ENCODE measurements around the gene ARID3C.
"Not testable (repeated sequence)": the region's sequence is repeated elsewhere in the genome, so short reads cannot be mapped to it uniquely, and the experiment has no call there.

The ARID3C gene

GRCh38 chr9:34652602-34653000 is 23.7 kb upstream of the ARID3C start:
- DNase-seq (ENCODE audit: low read depth in 3 of 3, low spot score in 1 of 3), result no peak

GRCh38 chr9:34651876-34652601 is 23.2 kb upstream of the ARID3C start, which contains the start of gene IL11RA:
IL11RA (plus strand) TSS chr9:34652185; CDS start chr9:34655218, 3,033 bp downstream.
- DNase-seq (ENCODE audit: low read depth in 3 of 3, low spot score in 1 of 3), result peak in 1 of 3 donors; percentile 29

DNA sequence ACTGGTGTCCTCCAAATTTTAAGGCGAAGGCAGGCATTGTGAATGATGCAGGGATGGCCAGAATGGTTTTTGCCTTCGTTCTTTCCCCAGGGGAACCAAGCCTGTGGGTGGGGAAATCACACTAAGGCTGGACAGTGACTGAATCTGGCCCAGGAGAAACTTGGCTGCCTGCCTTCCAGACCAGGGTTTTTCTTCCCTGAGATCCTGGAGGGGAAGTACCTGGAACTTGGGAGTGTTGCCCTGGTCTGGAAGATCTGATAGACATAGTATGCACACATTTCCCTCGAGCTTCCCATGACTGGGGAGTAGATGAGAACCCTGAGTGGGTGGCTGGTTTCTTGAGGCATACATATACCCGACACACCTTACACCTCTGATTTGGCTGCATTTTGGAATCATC is 22.5 kb upstream of the ARID3C start:
- no peak for DNase-seq (ENCODE audit: low read depth in 3 of 3, low spot score in 1 of 3)

GRCh38 chr9:34650816-34651215 is 21.9 kb upstream of the ARID3C start:
- no peak for DNase-seq (ENCODE audit: low read depth in 3 of 3, low spot score in 1 of 3)

DNA sequence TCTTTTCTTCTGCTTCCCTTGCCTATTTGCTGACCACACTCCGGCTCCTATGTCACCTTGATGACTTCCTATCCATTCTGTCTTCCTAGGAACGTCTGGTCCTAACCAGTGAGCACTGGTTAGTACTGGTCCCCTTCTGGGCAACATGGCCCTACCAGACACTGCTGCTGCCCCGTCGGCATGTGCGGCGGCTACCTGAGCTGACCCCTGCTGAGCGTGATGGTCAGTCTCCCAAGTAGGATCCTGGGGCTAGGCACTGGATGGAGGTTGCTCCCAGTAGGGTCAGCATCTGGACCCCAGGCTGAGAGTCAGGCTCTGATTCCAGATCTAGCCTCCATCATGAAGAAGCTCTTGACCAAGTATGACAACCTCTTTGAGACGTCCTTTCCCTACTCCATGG is 19.8 kb upstream of the ARID3C start:
- DNase-seq (ENCODE audit: low read depth in 3 of 3, low spot score in 1 of 3), result no peak

- DNase-seq (ENCODE audit: low read depth in 3 of 3, low spot score in 1 of 3), result no peak
These were observed 18.8 kb upstream of the ARID3C start for GRCh38 chr9:34647651-34648050.

GRCh38 chr9:34647084-34647403 is 18.2 kb upstream of the ARID3C start:
- DNase-seq (ENCODE audit: low read depth in 3 of 3, low spot score in 1 of 3), result no peak

- DNase-seq (ENCODE audit: low read depth in 3 of 3, low spot score in 1 of 3), result peak; percentile 92 to 98 (median 94)
These were observed 17.6 kb upstream of the ARID3C start, which contains the start of gene GALT for GRCh38 chr9:34646211-34647083. GALT (plus strand) TSS chr9:34646675; CDS start chr9:34646705, 30 bp downstream.

DNA sequence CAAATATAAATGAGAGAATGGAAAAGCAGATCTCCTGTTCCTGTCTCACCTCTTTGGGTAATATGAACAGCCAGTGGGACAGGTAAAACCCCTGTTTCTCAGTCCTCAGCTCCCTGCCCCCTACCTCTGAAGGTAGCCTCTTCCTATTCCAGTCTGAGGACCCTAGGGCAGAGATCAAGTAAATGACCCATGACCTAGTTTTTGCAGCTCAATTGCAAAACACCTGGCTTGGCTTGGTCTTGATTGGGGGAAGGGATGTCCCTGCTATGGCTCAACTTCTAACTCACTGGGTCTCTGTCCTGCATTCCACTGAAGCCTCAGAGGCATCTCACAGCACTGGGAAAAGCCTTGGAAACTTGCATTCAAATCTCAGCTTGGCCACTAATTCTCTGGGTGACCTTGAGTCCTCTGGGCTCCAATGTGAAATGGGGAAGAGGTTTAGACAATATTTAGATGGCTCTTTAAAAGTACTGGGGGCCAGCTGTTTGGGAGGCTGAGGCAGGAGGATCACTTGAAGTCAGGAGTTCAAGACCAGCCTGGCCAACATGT is 16.0 kb upstream of the ARID3C start:
- DNase-seq (ENCODE audit: low read depth in 3 of 3, low spot score in 1 of 3), result no peak

GRCh38 chr9:34642679-34643078 is 13.8 kb upstream of the ARID3C start:
- no peak for DNase-seq (ENCODE audit: low read depth in 3 of 3, low spot score in 1 of 3)

- not testable (repeated sequence) for DNase-seq (ENCODE audit: low read depth in 3 of 3, low spot score in 1 of 3)
These were observed 10.5 kb upstream of the ARID3C start for GRCh38 chr9:34639322-34639721.

DNA sequence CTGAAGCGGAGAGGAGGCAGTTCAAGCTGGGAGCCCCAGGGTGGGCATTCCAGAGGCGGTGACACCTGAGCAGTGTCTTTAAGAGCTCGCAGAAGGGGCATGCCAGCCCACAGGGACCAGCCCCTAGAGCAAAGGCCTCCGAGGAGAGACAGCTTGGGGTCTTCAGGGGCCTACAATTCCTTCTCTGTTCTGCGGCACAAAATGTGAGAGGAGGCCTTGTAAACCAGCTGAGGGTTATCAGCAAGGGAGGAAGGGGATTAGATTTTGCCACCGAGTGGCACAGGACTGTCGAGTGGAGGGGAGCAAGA is 9.2 kb upstream of the ARID3C start:
- no peak for DNase-seq (ENCODE audit: low read depth in 3 of 3, low spot score in 1 of 3)

DNA sequence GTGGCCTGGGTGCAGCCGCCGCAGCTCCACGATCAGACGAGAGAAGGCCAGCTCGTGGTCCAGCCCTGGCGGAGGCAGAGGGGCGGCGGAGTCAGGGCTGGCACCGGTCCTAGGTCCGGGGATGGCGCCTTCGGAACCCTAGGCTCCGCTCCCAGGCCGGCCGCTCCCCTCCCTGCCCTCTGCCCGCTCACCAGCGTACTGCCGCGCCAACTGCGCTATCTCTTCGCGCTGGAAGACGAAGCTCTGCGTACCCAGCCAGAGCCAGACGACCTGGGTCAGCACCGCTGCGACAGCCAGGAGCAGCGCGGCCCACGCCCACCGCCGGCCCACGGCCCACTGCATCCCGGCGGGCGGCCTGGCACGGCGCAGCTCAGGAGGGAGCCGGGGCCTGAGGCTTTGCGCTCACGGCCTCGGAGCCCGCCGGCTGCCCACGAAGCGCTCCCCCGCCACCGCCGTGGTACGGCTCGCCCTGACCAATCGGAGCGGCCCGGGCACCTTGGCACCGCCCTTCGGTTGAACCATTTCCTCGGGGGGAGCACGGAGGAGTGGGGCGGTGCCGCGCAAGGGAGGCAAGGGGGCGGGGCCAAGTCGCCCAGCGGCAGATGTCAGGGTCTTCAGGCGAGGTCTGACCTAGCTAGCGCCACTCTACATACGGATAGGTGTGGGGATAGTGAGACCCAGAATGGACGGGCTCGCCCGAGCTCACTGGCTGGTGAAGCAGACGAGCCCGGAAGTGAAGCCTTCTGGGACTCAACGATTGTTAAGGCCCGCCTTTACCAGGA is 8.7 kb upstream of the ARID3C start, which contains the start of gene SIGMAR1:
SIGMAR1 (minus strand) TSS at position 432 of the 782 bp plus-strand sequence; CDS start at position 342, 90 bp downstream.
- DNase-seq (ENCODE audit: low read depth in 3 of 3, low spot score in 1 of 3), result peak; percentile 80 to 92 (median 86)

DNA sequence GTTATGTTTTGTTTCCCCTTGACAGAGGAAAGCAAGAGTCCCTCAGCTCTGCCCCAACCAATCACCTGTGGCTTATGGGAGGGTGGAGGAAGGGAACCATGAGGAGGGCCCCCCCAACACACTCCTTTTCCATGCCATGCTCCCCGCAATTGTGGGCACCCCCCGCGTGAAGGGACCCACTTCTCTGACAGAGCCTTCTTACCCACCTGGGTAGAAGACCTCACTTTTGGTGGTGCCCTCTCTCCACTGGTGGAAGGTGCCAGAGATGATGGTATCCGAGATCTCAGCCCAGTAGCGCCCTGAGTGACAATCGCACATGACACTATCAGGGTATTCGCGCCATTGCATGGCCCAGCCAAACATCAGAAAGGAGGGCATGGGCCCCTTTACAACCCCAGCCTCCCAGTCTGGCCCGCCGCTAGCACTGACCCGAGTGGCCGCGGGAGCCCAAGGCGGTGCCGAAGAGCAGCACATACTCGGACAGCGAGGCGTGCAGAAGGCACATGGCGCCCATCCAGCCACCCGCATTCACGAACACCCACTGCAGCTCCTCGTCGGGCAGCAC is 8.0 kb upstream of the ARID3C start:
- no peak for DNase-seq (ENCODE audit: low read depth in 3 of 3, low spot score in 1 of 3)

- no peak for DNase-seq (ENCODE audit: low read depth in 3 of 3, low spot score in 1 of 3)
These were observed 6.7 kb upstream of the ARID3C start for GRCh38 chr9:34635556-34635955.

GRCh38 chr9:34634551-34635248 is 5.8 kb upstream of the ARID3C start:
- no peak for DNase-seq (ENCODE audit: low read depth in 3 of 3, low spot score in 1 of 3)

DNA sequence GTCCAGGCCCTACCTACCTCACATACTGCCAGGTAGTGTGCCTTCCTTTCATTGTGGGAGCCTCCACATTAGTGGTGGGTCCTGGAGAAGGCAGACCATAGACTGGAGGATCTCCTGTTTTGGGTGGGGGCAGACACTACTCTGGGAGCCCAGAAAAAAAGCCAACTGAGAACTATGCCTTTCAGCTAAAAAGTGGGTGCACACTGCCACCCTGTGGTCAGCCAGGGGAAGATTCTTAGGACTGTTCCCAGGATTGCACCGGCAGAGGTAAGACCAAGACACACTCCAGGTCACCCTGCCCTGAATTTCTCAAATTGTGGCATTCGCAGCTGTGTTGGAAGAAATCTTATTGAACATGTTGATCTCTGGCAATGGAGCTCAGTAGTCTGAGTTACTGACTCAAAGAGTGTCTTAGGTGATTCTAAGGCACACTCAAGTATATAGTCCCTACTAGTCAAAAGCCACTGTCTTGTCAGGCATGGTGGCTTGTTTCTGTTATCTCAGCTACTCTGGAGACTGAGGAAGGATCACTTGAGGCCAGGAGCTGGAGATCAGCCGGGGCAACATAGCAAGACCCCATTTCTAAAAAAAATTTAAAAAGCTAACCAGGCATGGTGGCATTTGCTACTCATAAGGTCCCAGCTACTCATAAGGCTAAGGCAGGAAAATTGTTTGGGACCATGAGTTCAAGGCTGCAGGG is 5.1 kb upstream of the ARID3C start:
- peak; percentile 43 to 62 (median 52) for DNase-seq (ENCODE audit: low read depth in 3 of 3, low spot score in 1 of 3)

DNA sequence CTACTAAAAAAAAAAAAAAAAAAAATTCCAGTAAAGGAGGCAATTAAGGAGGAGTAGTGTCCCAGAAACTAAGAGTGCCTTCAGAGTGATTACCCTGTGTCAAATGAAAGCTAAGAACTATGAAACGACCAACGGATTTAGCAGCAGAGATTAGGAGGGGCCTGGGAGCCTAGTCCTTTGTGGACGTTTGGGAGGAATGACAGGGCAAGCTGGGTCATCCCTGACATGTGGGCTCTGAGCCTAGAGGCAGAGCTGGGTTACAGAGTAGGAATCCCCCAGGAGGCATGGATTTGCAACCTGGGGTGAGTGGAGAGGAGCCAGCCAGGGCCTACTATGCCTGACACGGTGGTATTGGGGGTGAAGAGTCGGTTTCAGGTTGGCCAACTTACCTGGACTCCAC is 4.3 kb upstream of the ARID3C start:
- DNase-seq (ENCODE audit: low read depth in 3 of 3, low spot score in 1 of 3), result no peak

DNA sequence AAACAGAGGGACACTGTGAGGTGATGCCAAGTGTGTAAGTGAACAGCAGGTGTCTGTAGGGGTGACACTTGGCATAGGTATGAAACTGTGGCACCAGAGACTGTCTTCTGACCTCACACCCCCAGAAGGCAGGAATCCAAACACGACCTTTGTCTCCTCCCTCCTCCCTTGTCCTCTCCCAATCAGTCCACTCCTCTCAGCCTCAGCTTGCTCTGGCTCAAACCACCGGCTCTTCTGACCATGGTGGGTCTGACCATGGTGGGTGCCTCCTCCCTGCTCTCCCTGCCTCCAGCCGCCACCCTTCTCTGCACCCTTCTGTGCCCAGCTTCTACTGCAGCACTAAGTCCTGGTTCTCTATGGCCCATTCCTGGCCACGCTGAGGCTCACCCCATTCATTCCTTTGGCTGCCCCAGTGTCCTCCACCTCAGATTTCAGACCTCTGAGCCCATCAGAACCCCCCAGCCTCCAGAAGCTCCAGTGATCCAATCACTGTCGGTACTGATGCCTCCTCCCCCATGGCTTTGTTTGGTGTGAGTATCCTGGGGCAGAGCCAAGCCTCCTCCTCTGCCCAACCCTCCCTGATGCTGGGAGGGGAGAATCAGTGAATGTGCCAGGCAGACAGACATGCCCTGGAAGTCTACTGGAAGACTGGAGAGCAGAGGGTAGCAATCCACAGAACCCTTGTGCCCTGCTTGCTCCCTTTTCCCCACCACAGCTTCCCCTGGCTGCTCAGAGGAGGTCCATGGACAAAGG is 1.7 kb upstream of the ARID3C start:
- no peak for DNase-seq (ENCODE audit: low read depth in 3 of 3, low spot score in 1 of 3)

All from stimulated activated CD4-positive, alpha-beta T cell treated with anti-CD3 and anti-CD28 coated beads, TNF-alpha, amount 100 ng/mL, for 1 hour (primary cell).